Measurements from ENCODE around the gene PRSS21.

The PRSS21 gene

DNA sequence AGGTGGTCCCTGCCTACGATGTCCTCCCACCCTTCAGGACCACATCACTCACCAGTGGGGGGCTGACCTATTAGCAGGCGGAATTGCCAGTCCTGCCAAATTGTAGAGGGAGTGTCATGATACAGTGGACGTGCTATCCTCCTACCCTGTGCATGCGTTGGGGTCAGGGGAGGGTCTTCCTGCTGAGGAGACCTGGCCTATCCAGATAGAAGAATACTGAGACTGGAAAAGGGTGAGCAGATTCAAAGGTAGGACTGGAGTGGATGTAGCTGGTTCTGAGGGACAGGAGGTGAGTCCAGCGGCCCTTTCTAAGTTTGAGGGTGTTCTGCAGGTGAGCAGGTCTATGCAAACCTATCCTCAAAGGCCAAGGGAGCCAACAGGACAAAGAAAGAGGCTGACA lies 10.8 kb upstream of the PRSS21 start:
- DNase-seq: no peak

DNA sequence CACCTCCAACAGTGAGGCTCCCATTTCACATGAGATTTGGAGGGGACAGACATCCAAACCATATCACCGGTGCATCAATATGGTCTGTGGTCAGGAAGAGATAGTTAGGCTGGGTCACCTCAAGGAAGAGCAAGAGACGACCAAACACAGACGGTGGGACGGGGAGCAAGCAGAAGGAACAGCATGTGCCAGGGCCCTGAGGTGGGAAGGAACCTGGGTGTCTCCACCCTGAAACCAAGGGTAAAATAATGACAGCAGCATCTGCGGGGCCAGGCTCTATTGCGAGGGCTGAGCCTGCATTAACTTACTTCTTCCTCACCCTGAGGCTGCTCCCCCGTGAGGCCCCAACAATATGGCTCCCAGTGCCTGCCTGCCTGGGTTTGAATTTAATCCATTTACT lies 8.9 kb upstream of the PRSS21 start:
- no peak for DNase-seq

DNA sequence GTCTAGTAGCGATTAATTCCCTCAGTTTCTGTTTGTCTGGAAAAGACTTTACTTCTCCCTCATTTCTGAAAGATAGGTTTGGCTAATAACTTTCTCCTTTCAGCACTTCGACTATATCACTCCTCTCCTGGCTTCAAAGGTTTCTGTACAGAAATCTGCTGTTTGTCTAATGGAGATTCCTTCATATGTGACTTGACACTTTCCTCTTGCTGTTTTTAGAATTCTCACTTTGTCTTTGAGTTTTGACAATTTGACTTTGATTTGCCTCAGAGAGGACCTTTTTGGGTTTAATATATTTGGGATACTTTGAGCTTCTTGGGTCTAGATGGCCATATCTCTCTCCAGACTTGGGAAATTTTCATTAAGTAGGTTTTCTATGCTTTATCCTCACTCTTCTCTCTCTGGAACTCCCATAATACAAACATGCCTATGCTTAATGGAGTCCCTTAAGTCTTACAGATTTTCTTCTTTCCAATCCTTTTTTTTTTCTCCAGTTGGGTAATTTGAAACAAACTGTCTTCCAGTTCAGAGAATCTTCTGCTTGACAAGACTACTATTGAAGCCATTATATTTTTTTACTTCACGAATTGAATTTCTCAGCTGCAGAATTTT lies 7.8 kb upstream of the PRSS21 start:
- no peak for DNase-seq

DNA sequence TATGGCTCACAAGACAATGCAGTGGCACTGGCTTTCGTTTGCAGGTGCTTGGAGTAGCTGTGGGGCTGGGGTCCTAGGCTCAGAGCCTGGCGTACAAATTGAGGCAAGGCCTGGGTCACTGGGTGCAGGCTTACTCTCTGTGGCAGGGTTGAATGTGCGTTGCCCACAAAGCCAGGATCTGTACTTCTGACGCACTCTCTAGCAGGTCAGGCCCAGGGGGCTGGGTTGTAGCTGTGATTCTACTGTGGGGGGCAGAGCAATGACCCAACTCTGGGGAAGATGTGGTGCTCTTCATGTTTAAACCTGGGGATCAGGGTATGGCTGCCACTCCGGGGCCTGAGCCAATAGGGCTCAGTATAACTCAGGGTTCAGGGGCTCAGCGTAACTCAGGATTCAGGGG lies 6.4 kb upstream of the PRSS21 start:
- DNase-seq: no peak

DNA sequence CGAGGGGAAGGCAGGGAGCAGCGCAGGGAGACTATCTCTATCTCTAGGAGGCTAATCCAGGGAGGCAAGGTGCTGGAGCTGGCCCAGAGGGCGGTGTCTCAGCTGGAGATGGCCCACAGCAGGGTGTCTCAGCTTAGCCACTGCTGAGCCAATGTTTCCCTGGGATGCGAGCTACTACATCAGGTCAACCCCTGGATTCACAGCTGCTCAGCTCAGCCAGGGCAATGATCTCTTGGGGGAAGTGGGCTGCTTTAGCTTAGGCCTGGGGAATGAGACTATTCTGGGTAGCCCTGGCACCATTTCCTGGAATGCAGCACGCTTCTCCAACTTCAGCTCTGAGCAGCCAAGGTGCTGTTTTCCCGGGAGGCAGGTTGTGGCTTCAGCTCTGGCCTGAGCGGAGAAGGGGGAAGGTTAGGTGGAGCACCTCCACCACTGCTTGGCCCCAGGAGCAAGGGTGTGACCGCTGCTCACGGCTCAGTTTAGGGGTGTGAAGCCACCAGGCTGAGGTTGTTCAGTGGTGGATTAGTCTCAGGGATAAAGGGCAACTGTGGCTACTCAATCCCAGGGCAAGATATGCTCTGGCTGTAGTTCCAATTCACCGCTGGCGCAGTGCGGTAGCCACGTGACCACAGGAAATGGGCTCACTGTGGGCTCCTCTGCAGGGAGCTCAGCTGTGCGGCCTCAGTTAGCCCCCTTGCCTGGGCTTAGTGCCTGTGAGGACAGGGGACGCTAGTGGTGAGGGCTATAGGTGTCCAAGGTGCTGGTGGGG lies 5.2 kb upstream of the PRSS21 start:
- DNase-seq: no peak

DNA sequence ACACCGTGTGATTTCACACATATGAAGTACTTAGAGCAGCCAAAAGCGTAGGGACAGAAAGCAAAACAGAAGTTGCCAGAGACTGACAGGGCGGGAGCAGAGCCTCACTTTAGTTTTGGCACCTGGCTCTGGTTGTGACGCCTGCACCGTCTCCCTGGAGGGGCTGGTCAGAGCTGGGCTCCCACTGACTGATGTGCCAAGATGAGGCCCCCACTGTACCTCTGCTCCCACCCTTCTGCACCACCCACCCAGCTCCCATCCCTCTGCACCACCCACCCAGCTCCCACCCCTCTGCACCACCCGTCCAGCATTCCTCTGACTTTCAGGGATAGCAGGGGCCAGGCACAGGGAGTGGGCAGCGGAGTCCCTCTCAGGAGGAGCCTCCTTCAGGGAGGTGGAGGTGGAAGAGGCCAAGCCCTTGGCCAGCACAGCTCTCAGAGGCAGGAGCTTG lies 3.2 kb upstream of the PRSS21 start:
- DNase-seq: peak in 1 of 2 donors; percentile 37

DNA sequence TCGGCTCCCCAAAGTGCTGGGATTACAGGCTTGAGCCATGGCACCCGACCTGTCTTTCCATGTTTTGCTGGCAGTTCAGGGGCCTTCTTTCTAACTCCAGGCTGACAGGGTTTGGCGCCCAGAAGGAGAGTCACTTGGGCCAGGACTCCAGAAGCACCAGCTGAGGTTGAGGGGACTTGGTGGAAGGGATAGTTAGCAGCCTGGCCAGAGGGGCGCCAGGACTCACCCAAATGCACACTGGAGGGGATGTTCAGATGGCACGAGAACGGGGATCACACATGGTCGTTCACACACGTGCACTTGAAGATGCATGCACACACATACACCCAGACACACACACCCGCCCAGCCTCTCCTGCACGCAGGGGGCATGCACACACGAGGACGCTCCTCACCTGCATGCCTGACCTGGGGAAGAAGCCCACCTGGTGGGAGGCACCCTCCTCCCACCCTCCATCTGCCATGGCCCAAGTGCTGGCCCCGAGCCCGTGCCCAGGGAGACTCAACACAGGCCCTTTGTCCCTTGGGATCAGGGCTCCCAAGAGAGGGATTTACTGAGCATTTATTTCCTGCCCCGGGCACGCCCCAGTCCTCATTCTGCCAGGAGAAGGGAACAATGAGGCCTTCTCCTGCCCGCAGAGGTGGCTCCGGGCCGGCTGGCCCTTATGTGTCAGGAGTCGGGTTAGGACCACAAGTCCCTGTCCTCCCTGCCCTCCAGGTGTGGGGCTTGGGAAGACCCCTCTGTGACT lies 2.3 kb upstream of the PRSS21 start:
- DNase-seq: no peak

DNA sequence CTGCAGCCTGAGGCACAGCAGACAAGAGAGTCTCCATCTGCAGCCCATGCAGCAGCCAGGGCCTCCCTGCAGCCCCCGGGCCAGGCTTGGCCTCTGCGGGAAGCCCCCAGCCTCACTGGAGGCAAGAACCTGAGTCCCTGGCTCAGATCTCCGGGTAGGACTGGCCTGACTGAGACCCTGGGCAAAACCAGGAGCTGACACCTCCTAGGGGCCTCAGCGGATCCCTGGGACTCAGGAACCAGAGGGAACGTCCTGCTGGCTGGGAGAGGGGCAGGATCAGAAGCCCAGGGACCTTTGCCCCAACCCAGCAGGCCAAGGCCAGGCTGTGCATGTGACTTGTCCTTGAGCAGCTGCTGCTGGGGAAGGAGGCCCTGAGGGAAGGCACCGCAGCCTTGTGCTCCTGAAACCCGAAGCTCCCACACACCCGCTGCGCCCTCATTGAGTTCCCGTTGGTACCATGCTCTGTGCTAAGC lies 1.7 kb upstream of the PRSS21 start:
- DNase-seq: peak; percentile 12 to 79

DNA sequence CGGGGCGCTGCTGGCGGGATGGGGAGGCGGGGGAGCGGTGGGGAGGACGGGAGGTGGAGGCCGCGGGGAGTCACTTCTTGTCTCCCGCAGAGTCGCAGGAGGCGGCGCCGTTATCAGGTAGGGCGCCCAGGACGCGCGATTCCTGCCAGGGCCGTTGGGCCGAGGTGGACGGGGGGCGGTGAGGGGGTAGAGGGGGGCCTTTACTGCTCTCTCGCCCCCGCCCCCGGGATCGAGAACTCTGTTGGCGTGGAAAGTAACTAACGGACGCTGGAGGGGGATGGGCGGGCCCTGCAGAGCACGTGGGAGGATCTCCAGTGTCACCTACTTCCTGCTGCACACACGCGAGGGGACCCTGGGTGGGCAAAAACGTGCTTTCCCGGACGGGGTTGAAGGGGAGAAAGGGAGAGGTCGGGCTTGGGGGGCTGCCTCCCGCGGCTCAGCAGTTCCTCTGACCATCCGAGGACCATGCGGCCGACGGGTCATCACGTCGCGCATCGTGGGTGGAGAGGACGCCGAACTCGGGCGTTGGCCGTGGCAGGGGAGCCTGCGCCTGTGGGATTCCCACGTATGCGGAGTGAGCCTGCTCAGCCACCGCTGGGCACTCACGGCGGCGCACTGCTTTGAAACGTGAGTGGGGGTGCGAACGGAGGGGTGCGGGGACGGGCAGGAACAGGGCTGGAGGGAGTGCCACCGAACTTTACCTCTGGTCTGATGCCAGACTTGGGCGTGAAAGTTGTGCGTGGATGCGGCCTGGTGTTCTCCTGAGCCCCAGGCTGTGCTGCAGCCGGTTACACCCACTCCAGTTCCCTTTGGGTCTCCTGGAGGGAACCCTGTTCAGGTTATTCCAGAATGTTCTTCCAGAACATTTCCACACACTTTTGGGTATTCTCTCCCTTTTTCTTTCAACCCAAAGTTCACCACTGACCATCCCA lies 569 bp downstream of the PRSS21 start:
- peak in 1 of 2 donors; percentile 1 for DNase-seq

DNA sequence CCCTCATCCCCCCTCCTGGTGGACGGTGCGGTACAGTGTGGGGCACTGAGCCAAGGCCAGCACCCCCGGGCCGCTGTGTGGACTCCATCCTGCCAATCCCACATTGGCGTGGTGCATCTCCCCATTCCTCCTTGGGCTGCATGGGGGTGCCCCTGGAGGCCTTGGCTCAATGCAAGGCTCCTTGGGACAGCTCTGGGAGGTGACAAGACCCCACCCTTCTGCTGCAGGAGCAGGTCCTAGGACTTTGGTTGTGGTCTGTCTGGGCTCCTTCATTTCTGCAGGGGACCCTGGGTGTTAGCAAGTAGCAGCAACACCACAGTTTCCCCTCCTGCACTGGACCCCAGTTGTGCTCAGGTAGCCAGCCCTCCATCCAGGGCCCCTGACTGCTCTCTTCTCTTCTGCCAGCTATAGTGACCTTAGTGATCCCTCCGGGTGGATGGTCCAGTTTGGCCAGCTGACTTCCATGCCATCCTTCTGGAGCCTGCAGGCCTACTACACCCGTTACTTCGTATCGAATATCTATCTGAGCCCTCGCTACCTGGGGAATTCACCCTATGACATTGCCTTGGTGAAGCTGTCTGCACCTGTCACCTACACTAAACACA lies 1.3 kb downstream of the PRSS21 start:
- no peak for DNase-seq

DNA sequence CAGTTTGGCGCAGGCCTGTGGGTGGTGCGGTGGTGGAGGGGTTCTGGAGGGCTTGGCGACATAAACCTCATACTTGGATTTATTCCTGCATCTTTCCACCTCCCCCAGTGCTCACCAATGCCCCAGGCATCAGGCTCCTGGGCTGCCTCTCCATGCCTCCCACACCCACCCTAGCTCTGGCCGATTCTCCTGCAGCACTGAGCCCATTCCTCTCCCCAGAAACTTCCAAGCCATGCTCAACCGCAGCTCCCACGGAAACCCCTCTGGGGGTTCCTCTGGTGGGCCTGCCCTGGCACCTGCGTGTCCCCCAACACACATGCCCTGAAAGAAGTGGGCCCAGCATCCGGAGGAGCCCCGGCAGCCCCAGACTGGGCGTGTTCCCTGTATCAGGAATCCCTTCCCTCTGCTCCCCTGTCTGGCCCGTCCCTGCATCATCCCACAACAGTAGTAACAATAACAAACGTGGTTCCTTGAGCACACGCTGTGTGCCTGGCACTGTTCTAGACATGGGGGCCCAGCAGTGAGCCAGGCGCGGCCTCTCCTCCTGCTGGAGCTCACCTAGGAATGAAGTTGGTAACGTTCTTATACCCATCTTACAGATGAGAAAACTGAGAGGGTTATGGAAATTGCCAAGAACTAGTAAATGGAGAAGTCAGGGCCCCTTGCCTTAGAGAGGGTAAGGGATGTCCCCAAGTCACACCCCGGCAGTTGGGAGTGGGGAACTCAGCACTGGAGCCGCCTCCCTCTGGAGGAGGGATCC lies 2.3 kb downstream of the PRSS21 start:
- DNase-seq: no peak

DNA sequence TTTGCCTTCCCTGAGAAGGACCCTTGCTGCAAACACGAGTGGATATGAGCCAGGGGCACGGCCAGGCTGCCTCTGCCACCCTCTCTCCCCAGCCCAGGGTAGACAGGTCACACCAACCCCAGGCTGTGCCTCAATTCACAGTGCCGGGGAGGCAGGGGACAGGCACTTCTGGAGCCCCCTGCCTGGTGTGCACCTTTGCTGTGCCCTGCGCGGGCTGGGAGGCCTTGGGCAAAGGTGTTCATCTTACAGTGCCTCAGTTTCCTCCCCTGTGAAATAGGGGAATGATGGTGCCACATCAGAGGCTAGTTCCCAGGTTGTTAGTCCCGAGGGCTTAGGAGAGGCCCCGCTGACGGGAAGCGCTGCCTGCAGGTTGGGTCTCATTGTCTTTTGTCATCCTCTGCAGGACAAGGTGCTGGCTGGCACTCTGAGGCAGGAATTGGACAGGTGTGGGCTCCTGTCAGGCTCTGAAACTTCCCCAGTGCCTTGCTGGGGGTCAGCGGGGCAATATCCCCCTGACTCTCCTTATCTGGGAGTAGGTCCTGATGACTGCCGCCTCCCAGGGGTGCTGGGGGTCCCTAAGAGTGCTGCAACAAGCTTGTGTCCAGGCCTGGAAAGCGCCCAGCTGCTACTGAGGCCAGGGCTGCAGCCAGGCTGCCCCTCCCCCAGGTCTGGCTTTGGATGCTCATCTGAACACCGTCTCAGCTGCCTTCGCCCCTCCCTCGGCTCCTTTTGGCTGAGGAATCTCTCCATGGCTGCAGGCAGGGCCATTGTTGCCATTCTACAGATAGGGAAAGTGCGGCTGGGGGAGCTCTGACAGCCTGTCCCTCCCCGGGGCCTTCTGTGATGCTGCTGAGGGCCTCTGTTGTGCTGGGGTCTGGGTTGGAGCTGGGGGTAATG lies 3.1 kb downstream of the PRSS21 start:
- DNase-seq: no peak

DNA sequence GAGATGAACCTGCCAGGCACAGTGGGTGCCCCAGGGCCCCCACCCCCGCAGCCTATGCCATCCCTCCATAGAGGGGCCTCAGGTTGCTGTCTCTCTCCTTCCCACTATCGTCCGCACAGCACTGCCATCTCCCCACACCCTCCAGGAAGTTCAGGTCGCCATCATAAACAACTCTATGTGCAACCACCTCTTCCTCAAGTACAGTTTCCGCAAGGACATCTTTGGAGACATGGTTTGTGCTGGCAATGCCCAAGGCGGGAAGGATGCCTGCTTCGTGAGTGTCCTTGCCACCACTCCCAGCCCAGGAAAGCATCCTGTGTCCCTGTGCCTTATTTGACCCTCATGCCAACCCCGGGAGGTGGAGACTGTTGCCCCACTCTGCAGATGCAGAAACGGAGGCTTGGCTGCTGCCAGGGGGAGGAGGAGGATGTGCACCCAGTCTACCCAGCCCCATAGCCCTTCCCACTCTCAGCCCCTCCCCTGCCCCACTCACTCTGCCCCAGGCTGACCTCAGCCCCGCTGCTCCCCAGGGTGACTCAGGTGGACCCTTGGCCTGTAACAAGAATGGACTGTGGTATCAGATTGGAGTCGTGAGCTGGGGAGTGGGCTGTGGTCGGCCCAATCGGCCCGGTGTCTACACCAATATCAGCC lies 3.9 kb downstream of the PRSS21 start:
- DNase-seq: no peak

DNA sequence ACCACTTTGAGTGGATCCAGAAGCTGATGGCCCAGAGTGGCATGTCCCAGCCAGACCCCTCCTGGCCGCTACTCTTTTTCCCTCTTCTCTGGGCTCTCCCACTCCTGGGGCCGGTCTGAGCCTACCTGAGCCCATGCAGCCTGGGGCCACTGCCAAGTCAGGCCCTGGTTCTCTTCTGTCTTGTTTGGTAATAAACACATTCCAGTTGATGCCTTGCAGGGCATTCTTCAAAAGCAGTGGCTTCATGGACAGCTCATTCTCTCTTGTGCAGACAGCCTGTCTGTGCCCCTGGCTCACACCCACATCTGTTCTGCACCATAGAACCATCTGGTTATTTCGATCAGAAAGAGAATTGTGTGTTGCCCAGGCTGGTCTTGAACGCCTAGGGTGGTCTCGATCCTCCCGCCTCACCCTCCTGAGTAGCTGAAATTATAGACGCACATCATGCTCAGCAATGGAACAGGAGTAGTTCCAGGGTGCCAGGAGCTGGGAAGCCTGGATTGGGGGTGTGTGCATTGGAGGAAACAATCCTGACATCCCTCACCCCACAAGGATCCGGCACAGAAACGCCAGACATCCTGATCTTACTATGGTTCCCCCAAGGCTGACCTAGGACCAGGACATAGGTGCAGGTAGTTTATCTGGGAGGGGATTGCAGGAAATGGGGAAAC lies 4.6 kb downstream of the PRSS21 start:
- DNase-seq: no peak

DNA sequence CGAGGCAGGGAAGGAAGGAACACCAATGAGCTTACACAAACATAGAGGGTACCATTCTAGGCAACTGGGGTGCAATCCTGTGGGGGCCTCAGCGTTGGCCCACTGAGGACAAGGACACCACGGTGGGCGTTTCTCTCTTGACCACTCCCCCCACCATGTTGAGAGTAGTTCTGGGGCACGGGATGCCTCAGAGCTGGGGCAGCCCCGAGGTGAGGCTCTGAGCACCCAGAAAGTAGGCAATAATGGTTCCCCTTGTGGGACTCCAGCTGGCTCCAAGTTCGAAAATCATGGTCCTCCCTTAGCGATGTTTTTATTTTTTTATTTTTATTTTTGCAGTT lies 5.1 kb downstream of the PRSS21 start:
- DNase-seq: no peak

DNA sequence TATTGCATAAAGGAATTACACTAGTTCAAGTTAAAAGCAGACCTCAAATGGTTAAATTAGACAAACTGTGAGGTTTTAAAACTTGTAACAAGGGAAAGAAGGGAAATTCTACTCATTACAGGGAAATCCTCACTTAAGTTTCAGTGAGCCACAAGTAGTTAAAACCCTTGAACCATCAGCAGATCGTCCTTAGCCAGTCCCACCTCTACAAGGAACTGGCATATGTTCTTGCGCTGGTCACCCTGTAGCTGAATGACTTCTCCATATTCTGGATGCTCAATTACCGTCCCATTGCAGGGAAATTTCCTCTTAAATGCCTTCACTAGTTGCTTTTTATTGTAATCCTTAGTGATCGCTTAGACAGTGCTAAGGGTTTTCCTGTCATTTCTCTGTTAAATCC lies 5.5 kb downstream of the PRSS21 start:
- DNase-seq: peak; percentile 27 to 55

DNA sequence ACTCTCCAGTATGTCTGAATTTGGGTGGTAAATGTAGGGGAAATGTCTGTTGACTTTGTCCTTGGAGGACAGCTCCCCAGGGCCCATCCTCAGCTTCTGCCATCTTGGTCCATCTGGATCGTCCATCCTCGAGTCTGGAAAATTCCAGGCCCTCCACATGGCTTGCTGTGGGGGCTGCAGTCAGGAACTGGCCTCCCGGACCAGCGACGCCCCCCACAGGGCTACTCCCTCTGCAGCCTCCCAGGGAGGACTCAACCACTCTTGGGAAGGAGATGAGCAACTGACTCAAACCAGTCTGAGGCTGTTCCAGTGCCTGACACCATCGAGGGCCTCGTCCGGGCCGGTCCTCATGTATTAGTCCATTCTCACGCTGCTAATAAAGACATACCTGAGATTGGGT lies 7.6 kb downstream of the PRSS21 start:
- DNase-seq: no peak

DNA sequence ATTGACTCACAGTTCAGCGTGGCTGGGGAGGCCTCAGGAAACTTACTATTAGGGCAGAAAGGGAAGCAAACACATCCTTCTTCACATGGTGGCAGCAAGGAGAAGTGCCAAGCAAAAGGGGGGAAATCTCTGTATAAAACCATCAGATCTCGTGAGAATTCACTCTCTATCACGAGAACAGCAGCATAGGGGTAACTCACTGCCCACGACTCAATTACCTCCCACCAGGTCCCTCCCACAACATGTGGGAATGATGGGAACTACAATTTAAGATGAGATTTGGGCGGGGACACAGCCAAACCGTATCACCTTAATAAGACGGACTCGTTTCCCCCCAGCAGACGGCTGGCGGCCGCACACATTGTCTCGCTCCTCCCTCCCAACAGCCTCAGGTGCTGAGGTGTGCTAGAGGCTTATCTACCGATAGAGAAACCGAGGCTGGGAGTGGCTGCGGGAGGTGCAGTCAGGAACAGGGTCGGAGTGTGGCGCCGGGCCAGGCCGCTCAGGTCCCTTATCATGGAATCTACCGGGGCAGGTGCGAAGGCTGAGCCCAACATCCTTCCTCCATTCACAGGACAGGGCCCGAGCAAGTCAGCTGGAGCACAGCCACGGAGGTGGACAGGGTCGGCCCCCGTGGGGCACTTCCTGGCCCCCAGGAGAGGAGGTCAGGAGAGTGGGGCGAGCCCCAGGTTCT lies 8.2 kb downstream of the PRSS21 start:
- no peak for DNase-seq

DNA sequence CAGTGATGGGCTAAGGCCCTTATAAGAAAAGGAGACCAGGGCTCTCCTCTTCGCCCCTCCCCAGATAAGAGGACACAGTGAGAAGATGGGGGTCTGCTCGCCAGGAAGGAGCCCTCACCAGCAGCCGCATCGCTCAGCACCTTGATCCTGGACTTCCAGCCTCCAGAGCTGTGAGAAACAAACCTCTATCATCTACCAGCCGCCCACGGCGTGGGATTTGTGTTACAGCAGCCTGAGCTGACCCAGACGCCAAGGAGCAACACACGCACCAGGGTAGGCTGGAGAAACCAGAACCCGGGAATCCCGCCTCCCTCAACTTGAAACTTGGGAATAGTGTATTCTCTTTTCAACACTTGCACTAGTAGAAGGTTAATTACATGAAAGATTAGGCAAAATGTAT lies 8.9 kb downstream of the PRSS21 start:
- no peak for DNase-seq

All from inflammatory macrophage (primary cell).